Left forelimb (tissue), 1 donor: ENCODE data around the gene RAB39A.

ENCODE experiments used
- DNase-seq: peaks from one replicate; pipeline ENCODE4 v3.0.0-alpha.2; 2018; ENCODE audit warnings: low spot score

Gene RAB39A

DNA sequence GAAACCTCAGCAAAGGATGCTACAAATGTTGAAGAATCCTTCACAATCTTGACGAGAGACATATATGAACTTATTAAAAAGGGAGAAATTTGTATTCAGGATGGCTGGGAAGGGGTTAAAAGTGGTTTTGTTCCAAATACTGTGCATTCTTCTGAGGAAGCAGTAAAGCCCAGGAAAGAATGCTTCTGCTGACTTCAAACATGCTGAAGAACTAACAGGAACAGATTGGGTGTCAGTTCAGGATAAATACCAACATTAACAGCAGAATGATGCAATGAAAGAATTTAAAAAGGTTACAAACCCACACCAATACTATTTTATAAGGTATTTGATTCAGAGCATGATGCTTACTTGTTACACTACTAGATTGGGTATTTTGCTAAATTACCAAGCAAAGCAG is 33.9 kb downstream of the RAB39A start:
- no peak for DNase-seq

DNA sequence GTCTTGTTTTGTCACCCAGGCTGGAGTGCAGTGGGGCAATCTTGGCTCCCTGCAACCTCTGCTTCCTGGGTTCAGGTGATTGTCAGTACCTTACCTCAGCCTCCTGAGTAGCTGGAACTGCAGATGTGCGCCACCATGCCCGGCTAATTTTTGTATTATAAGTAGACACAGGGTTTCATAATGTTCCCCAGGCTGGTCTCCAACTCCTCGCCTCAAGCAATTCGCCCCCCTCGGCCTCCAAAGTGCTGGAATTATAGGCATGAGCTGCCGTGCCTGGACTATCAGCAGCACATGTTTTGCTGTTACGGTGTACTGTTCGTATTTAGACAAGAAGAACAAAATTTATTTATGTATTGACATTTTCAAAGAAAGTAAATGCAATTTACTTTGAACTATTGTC is 34.8 kb downstream of the RAB39A start:
- DNase-seq: no peak

DNA sequence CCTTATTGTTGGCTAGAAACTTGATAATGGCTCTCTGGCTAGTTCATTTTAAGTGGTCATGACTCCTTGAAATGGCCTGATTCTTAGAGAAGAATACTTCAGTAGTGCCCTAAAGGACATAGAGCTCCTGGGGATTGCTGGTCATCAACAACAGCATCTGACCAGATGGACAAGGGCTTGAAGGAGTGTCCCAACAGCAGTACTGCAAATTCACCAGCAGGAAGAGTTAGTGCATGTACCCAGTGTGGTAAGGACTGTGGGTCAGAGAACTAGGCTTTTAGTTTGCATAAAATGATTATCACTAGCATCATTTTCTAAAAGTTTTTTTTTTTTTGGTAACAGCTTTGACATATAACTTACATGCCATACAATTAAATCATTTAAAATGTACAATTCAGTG is 41.0 kb downstream of the RAB39A start:
- DNase-seq: no peak

DNA sequence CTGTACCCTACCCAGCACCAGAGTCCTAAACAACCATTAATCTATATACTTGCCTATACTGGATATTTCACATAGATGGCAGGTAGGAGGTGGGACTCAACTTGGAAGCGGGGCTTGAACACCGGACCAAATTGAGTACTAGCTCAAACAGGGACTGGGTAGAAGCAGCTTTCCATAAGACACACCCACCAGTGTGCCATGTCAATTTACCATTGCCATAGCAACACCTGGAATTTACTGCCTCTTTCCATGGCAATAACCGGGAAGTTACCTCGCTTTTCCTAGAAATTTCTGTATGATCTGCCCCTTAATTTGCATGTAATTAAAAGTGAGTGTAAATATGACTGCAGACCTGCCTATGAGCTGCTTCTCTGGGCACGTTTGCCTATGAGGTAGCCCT is 41.8 kb downstream of the RAB39A start:
- DNase-seq: no peak

DNA sequence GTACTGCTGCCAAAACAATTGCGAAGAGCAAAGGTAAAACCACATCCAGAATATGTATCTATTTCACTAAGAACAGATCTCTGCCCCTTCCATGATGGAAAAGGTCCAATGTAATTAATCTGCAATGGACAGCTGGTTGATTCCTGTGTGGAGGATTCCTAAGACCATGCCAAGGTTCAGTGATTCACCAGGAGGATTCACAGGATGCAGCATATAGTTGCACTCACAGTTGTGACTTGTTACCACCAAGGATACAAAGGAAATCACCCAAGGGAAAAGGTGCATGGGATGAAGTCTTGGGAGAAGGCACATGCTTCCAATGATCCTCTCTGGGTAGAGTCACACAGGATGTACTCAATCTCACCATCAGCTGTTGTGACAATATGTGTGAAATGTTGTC is 45.4 kb downstream of the RAB39A start:
- no peak for DNase-seq

DNA sequence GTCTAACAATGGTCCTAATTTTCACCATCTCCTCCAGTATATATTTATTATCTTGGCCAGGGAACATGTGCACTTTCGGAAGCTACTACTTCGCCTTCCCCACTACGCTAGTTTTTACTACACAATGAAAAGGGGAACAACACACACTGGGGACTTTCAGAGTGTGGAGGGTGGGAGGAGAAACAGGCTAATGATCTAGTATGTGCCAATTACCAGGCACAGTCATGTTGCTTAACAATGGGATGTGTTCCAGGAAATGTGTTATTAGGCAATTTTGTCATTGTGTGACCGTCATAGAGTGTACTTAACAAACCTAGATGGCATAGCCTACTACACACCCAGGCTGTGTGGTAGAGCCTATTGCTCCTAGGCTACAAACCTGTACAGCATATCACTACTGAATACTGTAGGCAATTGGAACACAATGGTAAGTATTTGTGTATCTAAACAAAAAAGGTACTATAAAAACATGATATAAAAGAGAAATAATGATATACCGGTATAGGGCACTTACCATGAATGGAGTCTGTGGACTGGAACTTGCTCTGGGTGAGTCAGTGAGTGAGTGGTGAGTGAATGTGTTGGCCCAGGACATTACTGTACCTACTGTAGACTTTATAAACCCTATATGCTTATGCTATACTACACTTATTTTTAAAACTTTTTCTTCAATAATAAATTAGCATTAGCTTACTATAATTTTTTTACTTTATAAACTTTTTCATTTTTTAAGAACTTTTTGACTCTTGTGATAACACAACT is 60.3 kb downstream of the RAB39A start:
- DNase-seq: no peak

DNA sequence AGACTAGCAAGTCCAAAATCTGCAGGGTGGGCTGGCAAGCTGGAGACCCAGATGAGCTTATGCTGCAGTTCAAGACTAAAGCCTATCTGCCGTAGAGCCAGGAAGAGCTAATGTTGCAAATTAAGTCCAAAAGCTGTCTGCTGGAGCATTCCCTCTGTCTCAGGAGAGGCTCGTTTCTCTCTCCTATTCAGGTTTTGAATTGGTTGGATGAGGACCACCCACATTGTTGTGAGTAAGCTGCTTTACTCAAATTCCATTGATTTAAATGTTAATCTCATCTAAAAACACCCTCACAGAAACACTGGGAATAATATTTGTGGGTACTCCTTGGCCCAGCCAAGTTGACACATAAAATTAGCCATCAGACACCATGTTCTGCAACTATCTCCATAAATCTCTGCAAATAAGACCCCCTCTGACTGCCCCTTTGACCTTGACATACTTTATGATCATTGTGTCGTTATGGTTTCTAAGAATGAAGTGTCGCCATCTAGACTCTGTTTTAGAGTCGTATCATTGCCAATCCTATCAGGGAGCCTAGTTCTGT is 63.7 kb downstream of the RAB39A start:
- DNase-seq: no peak

DNA sequence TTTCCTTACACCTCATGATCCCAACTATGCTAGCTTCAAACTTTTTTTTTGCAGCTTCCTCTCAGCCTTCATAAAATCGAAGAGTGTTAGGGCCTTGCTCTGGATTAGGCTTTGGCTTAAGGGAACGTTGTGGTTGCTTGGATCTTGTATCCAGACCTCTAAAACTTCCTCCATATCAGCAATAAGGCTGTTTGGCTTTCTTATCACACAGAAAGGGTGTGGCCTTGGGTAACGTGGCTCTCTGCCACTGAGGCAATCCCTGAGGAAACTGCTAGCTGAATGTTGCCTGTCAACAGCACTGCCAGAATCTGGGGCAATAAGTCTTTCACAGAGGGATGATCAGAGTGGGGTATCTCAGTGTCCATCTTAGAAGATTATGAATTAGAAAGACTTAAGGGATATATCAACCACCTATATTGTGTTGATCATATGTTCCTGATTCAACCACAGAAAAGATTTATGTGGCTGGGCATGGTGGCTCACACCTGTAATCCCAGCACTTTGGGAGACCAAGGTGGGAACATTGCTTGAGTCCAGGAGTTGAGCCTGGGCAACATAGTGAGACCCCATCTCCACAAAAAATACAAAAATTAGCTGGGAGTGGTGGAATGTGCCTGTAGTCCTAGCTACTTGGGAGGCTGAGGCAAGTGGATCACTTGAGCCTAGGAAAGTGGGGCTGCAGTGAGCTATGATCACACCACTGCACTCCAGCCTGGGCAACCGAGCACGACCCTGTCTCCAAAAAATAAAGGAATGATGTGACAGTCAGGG is 67.9 kb downstream of the RAB39A start:
- no peak for DNase-seq

DNA sequence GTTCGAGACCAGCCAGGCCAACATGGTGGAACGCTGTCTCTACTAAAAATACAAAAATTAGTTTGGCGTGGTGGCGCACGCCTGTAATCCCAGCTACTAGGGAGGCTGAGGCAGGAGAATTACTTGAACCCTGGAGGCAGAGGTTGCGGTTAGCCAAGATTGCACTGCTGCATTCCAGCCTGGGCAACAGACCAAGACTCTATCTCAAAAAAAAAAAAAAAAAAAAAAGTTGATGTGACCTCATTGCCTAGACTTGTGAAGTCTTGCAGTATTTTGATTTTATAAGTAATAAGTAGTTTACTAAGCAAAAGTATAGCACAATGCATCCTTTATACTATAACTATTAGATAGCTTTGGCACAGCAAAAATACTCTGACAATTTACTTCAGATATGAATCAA is 70.5 kb downstream of the RAB39A start:
- DNase-seq: no peak

DNA sequence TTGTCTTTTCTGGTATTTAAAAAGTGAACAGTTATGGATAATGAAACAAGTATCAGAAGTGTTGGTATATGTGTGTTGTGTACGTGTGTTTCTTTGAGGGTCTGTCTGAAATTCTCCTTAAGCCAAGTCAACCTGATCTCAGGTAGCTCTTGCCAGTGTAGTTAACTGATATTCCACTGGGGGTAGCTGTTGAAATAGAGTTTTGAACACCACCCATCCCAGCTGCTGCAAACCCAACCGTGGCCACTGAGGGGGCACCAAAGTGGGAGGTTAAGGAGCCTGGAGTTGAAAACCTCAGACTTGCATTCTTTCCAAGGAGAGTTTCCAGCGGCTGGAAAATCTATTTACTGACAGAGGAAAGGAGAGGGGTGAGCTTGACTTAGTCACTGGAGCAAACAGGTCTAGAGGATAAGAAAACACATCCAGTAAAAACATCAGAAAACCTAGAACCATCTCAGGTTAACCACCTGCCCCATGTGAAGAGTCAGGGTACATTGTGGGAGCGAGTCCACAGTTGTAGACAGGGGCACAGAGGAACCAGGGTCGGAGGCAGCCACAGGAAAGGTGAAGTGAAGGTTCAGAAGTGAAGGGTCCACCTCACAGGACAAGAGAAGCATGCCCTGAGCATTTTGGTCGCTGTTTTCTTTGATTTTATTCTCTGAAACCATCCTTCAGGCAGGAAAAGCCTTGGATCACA is 71.7 kb downstream of the RAB39A start:
- DNase-seq: no peak

DNA sequence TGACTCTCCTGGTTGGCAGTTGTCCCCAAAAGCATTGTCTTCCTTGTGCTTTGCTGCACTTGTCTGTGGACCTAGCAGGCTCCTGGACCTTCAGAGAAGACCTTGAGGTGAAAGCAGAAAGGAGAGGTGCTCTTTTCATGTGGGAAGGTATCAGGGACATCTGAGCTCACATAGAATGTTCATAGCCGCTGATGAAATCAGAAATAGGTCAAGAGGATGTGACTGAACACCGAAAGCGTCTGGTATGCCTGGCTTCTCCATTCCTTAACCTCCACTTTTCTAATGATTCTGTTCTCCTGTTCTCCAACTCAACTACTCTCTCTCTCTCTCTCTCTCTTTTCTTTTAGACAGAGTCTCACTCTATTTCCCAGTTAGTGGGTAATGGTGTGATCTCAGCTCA is 74.2 kb downstream of the RAB39A start:
- no peak for DNase-seq

DNA sequence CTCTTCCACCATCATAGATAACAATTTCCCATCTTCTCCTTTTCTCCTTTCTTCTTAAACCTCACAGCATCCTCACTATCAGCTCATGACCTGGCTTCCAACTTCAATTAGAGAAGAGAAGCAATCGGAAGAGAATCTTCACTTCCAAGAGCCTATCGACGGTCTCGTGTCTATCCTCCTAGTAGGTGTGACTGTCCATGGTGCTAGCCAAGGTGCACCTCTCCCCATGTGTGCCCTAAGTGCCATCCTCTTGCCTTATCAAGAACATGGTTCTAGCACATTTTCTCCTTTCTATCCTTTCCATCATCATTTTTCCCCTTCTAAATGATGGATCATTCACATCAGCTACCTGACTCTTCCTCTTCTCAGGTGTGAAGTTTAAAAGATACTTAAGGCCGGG is 75.4 kb downstream of the RAB39A start:
- no peak for DNase-seq

DNA sequence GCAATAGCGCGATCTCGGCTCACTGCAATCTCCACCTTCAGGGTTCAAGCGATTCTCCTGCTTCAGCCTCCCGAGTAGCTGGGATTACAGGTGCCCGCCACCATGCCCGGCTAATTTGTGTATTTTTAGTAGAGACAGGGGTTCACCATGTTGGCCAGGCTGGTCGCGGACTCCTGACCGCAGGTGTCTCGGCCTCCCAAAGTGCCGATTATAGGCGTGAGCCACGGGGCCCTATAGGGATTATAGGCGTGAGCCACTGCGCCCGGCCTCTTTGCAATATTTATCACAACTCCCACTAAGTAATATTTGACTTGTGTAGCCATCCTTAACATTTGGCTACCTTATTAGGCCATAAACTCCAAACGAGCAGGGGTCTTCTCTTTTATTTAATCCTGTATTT is 79.6 kb downstream of the RAB39A start:
- no peak for DNase-seq

DNA sequence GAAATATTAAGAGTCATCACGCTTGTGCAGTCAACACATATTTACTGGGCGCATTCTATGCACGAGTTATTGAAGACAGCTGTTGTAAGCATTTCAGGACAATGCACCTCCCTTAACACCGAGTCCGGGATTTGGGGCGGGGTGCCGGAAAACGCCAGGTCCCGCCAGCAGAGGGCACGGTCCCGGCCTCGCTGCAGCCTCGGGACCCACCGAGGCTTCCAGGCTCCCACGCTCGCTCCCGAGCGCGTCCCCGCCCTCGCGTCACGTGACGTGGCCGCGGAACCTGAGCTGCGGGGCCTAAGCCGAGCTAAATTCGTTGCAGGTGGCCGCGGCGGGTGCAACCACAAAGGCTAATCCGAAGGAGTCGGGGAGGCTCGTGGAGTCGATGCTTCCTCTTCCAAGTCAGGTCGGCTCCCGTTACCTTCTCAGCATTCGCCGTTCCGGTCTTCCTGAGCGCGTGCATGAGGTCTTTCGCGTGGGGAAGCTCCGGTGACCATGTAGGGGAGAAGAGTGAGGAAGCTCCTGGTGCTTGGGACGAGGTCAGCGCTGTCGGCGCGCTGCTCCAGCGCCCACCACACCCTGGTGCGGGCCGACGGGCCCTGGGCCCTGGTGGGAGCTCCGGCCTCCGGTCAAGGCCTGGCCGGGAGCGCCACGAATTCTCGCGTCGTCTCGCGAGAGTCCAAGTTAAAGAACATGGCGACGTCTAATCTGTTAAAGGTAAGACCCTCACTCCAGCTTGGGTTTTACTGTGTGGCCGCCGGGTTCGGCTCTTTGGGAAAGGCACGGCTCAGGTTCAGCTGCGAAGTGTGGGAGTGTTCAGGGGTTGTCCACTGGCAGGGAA is 80.6 kb downstream of the RAB39A start, which contains the start of gene CUL5:
Gene CUL5, plus strand, starts transcription at position 243 of the 841 bp plus-strand sequence. Its CDS starts 451 bp downstream, at position 694.
- peak; percentile 95 for DNase-seq

DNA sequence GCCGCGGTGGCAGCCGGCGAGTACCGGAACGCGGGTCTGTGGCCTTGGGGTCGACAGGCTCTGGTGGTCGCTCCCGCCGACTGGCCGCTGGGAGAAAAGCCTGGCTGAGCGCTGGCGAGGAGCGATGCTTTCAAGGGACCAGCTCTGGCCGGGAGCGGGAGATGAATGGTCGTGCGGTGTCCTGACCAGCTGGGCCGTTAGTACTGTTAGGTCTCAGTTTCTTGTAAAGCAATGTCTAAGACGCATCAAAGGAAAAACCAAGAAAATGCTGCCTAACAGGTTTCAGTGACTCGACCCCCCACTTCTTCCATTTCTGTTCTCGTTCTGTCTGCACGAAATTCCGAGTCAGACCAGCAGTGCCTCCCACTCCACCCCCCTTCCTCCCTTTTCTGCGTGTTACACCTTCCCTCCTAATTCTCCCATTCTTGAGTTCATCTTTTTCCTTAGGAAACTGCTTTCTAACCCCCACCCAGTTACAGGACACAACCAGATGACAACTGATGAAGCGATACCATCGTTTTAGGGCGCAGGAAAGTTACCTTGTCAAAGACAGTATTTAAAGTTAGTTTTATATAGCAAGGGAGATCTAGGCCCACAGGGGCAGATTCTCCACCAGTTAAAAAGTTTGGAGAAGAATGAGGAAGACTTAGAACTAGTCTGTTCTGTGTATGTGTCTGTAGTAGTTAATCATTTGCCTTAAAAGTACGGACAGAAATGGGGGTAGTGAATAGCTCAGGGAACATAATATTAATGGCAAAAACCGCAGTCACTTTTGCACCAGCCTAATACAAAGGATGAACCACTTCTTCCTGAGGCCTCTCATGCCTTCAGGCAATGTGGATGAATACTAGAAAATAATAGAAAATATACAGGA is 81.5 kb downstream of the RAB39A start:
- no peak for DNase-seq

DNA sequence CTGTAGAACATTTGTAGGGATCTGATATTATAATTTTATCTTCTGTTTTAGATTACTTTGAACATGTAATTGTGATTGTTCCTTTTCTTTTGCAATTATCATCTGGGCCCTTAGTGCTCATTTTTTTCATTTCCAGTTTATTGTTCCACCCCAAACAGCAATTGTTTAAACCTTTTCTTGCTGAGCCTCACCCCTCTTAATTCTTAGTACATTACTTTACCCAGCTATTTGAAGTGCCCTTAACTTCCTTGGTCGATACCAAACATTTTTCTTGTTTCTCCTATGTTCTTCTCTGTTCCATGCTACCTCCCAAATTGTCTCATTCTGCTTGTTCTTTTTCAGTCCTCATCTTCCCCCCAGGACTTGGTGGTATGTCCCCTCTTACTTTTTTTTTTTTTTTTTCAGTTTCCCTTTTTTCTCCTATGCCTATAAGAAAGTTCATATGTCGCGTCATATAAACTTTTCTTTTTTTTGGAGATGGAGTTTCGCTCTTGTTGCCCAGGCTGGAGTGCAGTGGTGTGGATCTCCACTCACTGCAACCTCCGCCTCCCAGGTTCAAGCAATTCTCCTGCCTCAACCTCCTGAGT is 84.0 kb downstream of the RAB39A start:
- no peak for DNase-seq
